PC-9 (cell line): ENCODE results near the gene LRMDA. TPM values are rescaled to one million over a fixed set of nuclear protein-coding genes. Genes with fewer than 3 reads are reported as not detected.

Source experiments
- BruUV-seq: library from RNA; stranded (reverse); fragments of 400-500 nt; replicated peaks from 2 replicates; lab custom pipeline; 2021; lab: Mats Ljungman, UMichigan
- CTCF ChIA-PET: fragments of 300-600 bp; sonication (Branson Sonifier 250); formaldehyde crosslinking; loops from one replicate; lab custom pipeline; 2022; ENCODE audit warnings: antibody characterized with exemption; lab: Charles Lee
- POLR2A ChIA-PET: fragments of 300-600 bp; sonication (Branson Sonifier 250); formaldehyde crosslinking; loops from one replicate; lab custom pipeline; 2022; ENCODE audit warnings: antibody characterized with exemption; ENCODE audit not compliant: unreplicated experiment; lab: Charles Lee
- DNase-seq, 2 experiments: peaks; one replicate each; pipeline versions ENCODE4 v3.0.0 to v3.0.0-alpha.2; 2015 to 2022; ENCODE audit warnings: mixed read lengths in 1 of 2
- H2AFZ ChIP-seq: fragments of 200-600 bp; sonication (generic); 2 replicates; pipeline ENCODE4 v1.8.1; 2017; ENCODE audit warnings: antibody characterized with exemption
- H3F3A ChIP-seq: fragments of 200-600 bp; sonication (generic); 2 replicates; pipeline ENCODE4 v1.8.1; 2017; ENCODE audit warnings: antibody characterized with exemption, mild to moderate bottlenecking, low read depth; ENCODE audit not compliant: insufficient read depth
- H3K27ac ChIP-seq: fragments of 200-600 bp; sonication (generic); 2 replicates; pipeline ENCODE4 v1.6.1; 2016; ENCODE audit warnings: mixed run types
- H3K27me3 ChIP-seq: fragments of 200-600 bp; sonication (generic); 2 replicates; pipeline ENCODE4 v1.6.1; 2016; ENCODE audit warnings: low read depth, mixed run types; ENCODE audit not compliant: insufficient read depth
- H3K36me3 ChIP-seq: fragments of 200-600 bp; sonication (generic); 2 replicates; pipeline ENCODE4 v1.6.1; 2016; ENCODE audit warnings: low read depth, mixed run types
- H3K4me1 ChIP-seq: fragments of 200-600 bp; sonication (generic); replicated peaks from 2 replicates; pipeline ENCODE4 v1.6.1; 2016; ENCODE audit warnings: mixed run types; ENCODE audit not compliant: insufficient read depth
- H3K4me2 ChIP-seq: fragments of 200-600 bp; sonication (generic); 2 replicates; pipeline ENCODE4 v1.6.1; 2017; ENCODE audit warnings: mixed run types
- H3K4me3 ChIP-seq: fragments of 200-600 bp; sonication (generic); 2 replicates; pipeline ENCODE4 v1.6.1; 2016; ENCODE audit warnings: mixed run types
- H3K79me2 ChIP-seq: fragments of 200-600 bp; sonication (generic); 2 replicates; pipeline ENCODE4 v1.6.1; 2017; ENCODE audit warnings: low read depth, mixed run types
- H3K9me2 ChIP-seq: fragments of 200-600 bp; sonication (generic); 2 replicates; pipeline ENCODE4 v1.8.1; 2017; ENCODE audit warnings: mild to moderate bottlenecking; ENCODE audit not compliant: insufficient read depth
- H3K9me3 ChIP-seq: fragments of 200-600 bp; sonication (generic); 2 replicates; pipeline ENCODE4 v1.8.1; 2016; ENCODE audit warnings: low read depth; ENCODE audit not compliant: insufficient read depth
- H4K20me1 ChIP-seq: fragments of 200-600 bp; sonication (generic); 2 replicates; pipeline ENCODE4 v1.8.1; 2017; ENCODE audit not compliant: insufficient read depth
- EZH2 ChIP-seq: fragments of 200-600 bp; sonication (generic); IDR thresholded peaks from 2 replicates; pipeline ENCODE4 v1.8.0; 2017; ENCODE audit warnings: antibody characterized with exemption, low read depth
- intact Hi-C: fragments of 100-400 bp; cut with micrococcal nuclease; formaldehyde crosslinking; loops from one replicate; pipeline ENCODE4 v1.10.0; 2022; ENCODE audit not compliant: unreplicated experiment
- total RNA-seq: library from RNA; stranded (reverse); gene quantifications from 2 replicates; pipeline ENCODE4 v1.2.3, GENCODE V29; 2021
- TF ChIP-seq, protein P1 (sequence below): fragments of 200-600 bp; sonication (generic); conservative IDR thresholded peaks from 2 replicates; pipeline ENCODE4 v1.6.1; 2017; ENCODE audit warnings: mixed run types, antibody characterized with exemption, mild to moderate bottlenecking, moderate library complexity

The LRMDA gene
- total RNA-seq, 1 experiment from 2014 or later = not detected

DNA sequence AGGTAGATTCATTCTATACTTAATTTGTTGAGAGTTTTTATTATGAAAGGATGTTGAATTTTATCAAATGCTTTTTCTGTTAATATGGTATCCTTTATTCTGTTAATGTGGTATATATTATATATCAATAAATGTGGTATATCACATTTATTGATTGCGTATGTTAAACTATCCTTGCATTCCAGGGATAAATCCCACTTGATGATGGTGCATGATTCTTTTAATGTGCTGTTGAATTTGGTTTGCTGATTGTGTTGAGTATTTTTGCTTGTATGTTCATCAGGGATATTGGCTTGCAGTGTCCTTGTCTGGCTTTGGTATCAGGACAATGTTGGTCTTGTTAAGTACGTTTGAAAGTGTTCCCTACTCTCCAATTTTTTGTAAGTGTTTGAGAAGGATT lies 11.9 kb downstream of the LRMDA start:
- CTCF ChIA-PET = no interaction called here
- H3K9me2 ChIP-seq = no peaks in the 10 kb centered on the region
- no peaks in the 10 kb centered on the region for H3K36me3 ChIP-seq
- H4K20me1 ChIP-seq = no peaks in the 10 kb centered on the region
- H3K4me2 ChIP-seq = no peak overlapping the region
- peaks cover 30% of the 10 kb centered on the region for H3K9me3 ChIP-seq
- POLR2A ChIA-PET = no interaction called here
- no peaks in the 10 kb centered on the region for H3K79me2 ChIP-seq
- H3K4me1 ChIP-seq = peaks cover 6% of the 10 kb centered on the region; the same call in 1 of the 2 replicates
- H2AFZ ChIP-seq = no peak overlapping the region
- no peak overlapping the region for H3K27ac ChIP-seq
- no peak for TF ChIP-seq EZH2
- TF ChIP-seq, protein P1, sequence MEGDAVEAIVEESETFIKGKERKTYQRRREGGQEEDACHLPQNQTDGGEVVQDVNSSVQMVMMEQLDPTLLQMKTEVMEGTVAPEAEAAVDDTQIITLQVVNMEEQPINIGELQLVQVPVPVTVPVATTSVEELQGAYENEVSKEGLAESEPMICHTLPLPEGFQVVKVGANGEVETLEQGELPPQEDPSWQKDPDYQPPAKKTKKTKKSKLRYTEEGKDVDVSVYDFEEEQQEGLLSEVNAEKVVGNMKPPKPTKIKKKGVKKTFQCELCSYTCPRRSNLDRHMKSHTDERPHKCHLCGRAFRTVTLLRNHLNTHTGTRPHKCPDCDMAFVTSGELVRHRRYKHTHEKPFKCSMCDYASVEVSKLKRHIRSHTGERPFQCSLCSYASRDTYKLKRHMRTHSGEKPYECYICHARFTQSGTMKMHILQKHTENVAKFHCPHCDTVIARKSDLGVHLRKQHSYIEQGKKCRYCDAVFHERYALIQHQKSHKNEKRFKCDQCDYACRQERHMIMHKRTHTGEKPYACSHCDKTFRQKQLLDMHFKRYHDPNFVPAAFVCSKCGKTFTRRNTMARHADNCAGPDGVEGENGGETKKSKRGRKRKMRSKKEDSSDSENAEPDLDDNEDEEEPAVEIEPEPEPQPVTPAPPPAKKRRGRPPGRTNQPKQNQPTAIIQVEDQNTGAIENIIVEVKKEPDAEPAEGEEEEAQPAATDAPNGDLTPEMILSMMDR = no peak
- no peaks in the 10 kb centered on the region for H3F3A ChIP-seq
- intact Hi-C loops = no loop called here
- DNase-seq = no peak
- no TSS peak for BruUV-seq
- H3K4me3 ChIP-seq = no peak overlapping the region
- no peaks in the 10 kb centered on the region for H3K27me3 ChIP-seq

DNA sequence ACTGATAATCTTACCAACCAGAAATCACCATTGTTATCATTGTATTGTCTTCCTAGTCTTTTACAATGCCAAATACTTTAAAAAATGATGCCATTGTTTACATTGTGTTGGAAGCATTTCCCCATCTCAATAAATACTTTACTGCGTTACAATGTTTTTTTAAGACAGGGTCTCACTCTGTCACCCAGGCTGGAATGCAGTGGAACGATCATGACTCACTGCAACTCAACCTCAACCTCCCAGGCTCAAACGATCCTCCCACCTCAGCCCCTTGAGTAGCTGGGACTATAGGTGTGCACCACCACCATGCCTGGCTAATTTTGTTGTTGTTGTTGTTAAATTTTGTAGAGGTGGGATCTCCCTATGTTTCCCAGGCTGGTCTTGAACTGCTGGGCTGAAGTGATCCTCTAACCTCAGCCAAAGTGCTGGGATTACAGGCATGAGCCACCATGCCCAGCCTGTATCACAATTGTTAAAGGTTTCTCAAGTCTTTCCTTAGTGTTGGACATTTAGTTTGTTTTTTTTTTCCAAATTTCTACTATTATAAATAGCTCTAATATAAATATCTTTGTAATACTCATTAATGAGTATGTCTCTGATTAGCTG lies 13.5 kb downstream of the LRMDA start:
- BruUV-seq = no TSS peak
- H2AFZ ChIP-seq = no peak overlapping the region

GRCh38 chr10:75446508-75446907 lies 15.1 kb downstream of the LRMDA start:
- H3K9me2 ChIP-seq = no peaks in the 10 kb centered on the region
- H2AFZ ChIP-seq = no peak overlapping the region
- TF ChIP-seq, protein P1 = no peak
- no peak for TF ChIP-seq EZH2
- ChIA-PET POLR2A (no interaction called here), CTCF (no interaction called here)
- no peaks in the 10 kb centered on the region for H3K79me2 ChIP-seq
- no peak overlapping the region for H3K27ac ChIP-seq
- DNase-seq = no peak
- intact Hi-C loops = no loop called here
- H3K4me1 ChIP-seq = peaks cover 8% of the 10 kb centered on the region; the same call in 1 of the 2 replicates
- H3K9me3 ChIP-seq = peaks cover 30% of the 10 kb centered on the region
- H3F3A ChIP-seq = no peaks in the 10 kb centered on the region
- H4K20me1 ChIP-seq = no peaks in the 10 kb centered on the region
- H3K27me3 ChIP-seq = no peaks in the 10 kb centered on the region
- no peaks in the 10 kb centered on the region for H3K36me3 ChIP-seq
- H3K4me3 ChIP-seq = no peak overlapping the region
- BruUV-seq = no TSS peak
- no peak overlapping the region for H3K4me2 ChIP-seq

More for the DNA sequence above, 13.5 kb downstream of the LRMDA start:
- no peak for DNase-seq
- peaks cover 30% of the 10 kb centered on the region for H3K9me3 ChIP-seq
- H3K4me2 ChIP-seq = no peak overlapping the region
- H4K20me1 ChIP-seq = no peaks in the 10 kb centered on the region
- TF ChIP-seq EZH2 = no peak
- TF ChIP-seq, protein P1 = no peak
- intact Hi-C loops = no loop called here
- peaks cover 8% of the 10 kb centered on the region; the same call in 1 of the 2 replicates for H3K4me1 ChIP-seq
- POLR2A ChIA-PET = no interaction called here
- H3K9me2 ChIP-seq = no peaks in the 10 kb centered on the region
- H3K27ac ChIP-seq = no peak overlapping the region
- no peak overlapping the region for H3K4me3 ChIP-seq
- H3F3A ChIP-seq = no peaks in the 10 kb centered on the region
- no peaks in the 10 kb centered on the region for H3K36me3 ChIP-seq
- CTCF ChIA-PET = no interaction called here
- H3K27me3 ChIP-seq = no peaks in the 10 kb centered on the region
- H3K79me2 ChIP-seq = no peaks in the 10 kb centered on the region
